Measurements from ENCODE around the gene KCNIP4.
"Not testable (repeated sequence)": the region's sequence is repeated elsewhere in the genome, so short reads cannot be mapped to it uniquely, and the experiment has no call there.

The KCNIP4 gene

GRCh38 chr4:20809812-20810211 lies 1138.8 kb downstream of the KCNIP4 start:
- Histone ChIP-seq H3K27ac (ENCODE audit: low read depth, low read length, severe bottlenecking) (no peak overlapping the region), H3K36me3 (ENCODE audit: control insufficient read depth, insufficient read depth, low read length) (no peaks in the 10 kb centered on the region), H3K9me3 (ENCODE audit: control insufficient read depth, low read length) (no peaks in the 10 kb centered on the region), H3K4me3 (ENCODE audit: extremely low read depth, insufficient read depth, low read length, poor library complexity, severe bottlenecking) (no peak overlapping the region), H3K4me1 (ENCODE audit: control insufficient read depth, insufficient read depth, low read length, poor library complexity, severe bottlenecking) (no peaks in the 10 kb centered on the region)
- 50 to 54% methylated on average over 4 of the region's 4 CpGs for WGBS, 2 experiments (ENCODE audit: insufficient coverage in 2 of 2)

GRCh38 chr4:20805716-20806115 lies 1142.9 kb downstream of the KCNIP4 start:
- no CpG with 5 or more reads among the region's 1 CpG for WGBS, 2 experiments (ENCODE audit: insufficient coverage in 2 of 2)
- H3K9me3 ChIP-seq (ENCODE audit: control insufficient read depth, low read length) = no peaks in the 10 kb centered on the region

GRCh38 chr4:20787940-20788665 lies 1160.5 kb downstream of the KCNIP4 start:
- H3K36me3 ChIP-seq (ENCODE audit: control insufficient read depth, insufficient read depth, low read length) = no peaks in the 10 kb centered on the region
- WGBS, 2 experiments (ENCODE audit: insufficient coverage in 2 of 2) = no CpG with 5 or more reads among the region's 2 CpGs

More at GRCh38 chr4:20805716-20806115, 1142.9 kb downstream of the KCNIP4 start:
- Histone ChIP-seq H3K27ac (ENCODE audit: low read depth, low read length, severe bottlenecking) (no peak overlapping the region), H3K36me3 (ENCODE audit: control insufficient read depth, insufficient read depth, low read length) (no peaks in the 10 kb centered on the region), H3K4me3 (ENCODE audit: extremely low read depth, insufficient read depth, low read length, poor library complexity, severe bottlenecking) (no peak overlapping the region), H3K4me1 (ENCODE audit: control insufficient read depth, insufficient read depth, low read length, poor library complexity, severe bottlenecking) (no peaks in the 10 kb centered on the region)

GRCh38 chr4:20783134-20783533 lies 1165.4 kb downstream of the KCNIP4 start:
- not testable (repeated sequence) for H3K36me3 ChIP-seq (ENCODE audit: control insufficient read depth, insufficient read depth, low read length); H3K4me3 ChIP-seq (ENCODE audit: extremely low read depth, insufficient read depth, low read length, poor library complexity, severe bottlenecking); H3K4me1 ChIP-seq (ENCODE audit: control insufficient read depth, insufficient read depth, low read length, poor library complexity, severe bottlenecking); H3K9me3 ChIP-seq (ENCODE audit: control insufficient read depth, low read length); H3K27ac ChIP-seq (ENCODE audit: low read depth, low read length, severe bottlenecking)
- 80% methylated on average over 1 of the region's 1 CpG; no CpG with 5 or more reads in 1 of the 2 experiments for WGBS, 2 experiments (ENCODE audit: insufficient coverage in 2 of 2)

More at GRCh38 chr4:20787940-20788665, 1160.5 kb downstream of the KCNIP4 start:
- Histone ChIP-seq H3K4me3 (ENCODE audit: extremely low read depth, insufficient read depth, low read length, poor library complexity, severe bottlenecking) (no peak overlapping the region), H3K27ac (ENCODE audit: low read depth, low read length, severe bottlenecking) (no peak overlapping the region), H3K4me1 (ENCODE audit: control insufficient read depth, insufficient read depth, low read length, poor library complexity, severe bottlenecking) (no peaks in the 10 kb centered on the region), H3K9me3 (ENCODE audit: control insufficient read depth, low read length) (peaks cover 3% of the 10 kb centered on the region)

- no peaks in the 10 kb centered on the region for H3K36me3 ChIP-seq (ENCODE audit: control insufficient read depth, insufficient read depth, low read length)
- H3K4me3 ChIP-seq (ENCODE audit: extremely low read depth, insufficient read depth, low read length, poor library complexity, severe bottlenecking) = no peak overlapping the region
- peaks cover 3% of the 10 kb centered on the region for H3K9me3 ChIP-seq (ENCODE audit: control insufficient read depth, low read length)
- H3K27ac ChIP-seq (ENCODE audit: low read depth, low read length, severe bottlenecking) = no peak overlapping the region
- H3K4me1 ChIP-seq (ENCODE audit: control insufficient read depth, insufficient read depth, low read length, poor library complexity, severe bottlenecking) = no peaks in the 10 kb centered on the region
- 89 to 100% methylated on average over 1 of the region's 1 CpG for WGBS, 2 experiments (ENCODE audit: insufficient coverage in 2 of 2)
Observed at GRCh38 chr4:20778896-20779295, 1169.7 kb downstream of the KCNIP4 start.

- H3K4me1 ChIP-seq (ENCODE audit: control insufficient read depth, insufficient read depth, low read length, poor library complexity, severe bottlenecking) = no peaks in the 10 kb centered on the region
- H3K27ac ChIP-seq (ENCODE audit: low read depth, low read length, severe bottlenecking) = no peak overlapping the region
- no peaks in the 10 kb centered on the region for H3K9me3 ChIP-seq (ENCODE audit: control insufficient read depth, low read length)
- no peaks in the 10 kb centered on the region for H3K36me3 ChIP-seq (ENCODE audit: control insufficient read depth, insufficient read depth, low read length)
- no peak overlapping the region for H3K4me3 ChIP-seq (ENCODE audit: extremely low read depth, insufficient read depth, low read length, poor library complexity, severe bottlenecking)
- WGBS, 2 experiments (ENCODE audit: insufficient coverage in 2 of 2) = 25 to 44% methylated on average over 10 to 11 of the region's 14 CpGs
Observed at GRCh38 chr4:20773144-20773997, 1175.2 kb downstream of the KCNIP4 start.

- Histone ChIP-seq H3K4me1 (ENCODE audit: control insufficient read depth, insufficient read depth, low read length, poor library complexity, severe bottlenecking) (no peaks in the 10 kb centered on the region), H3K36me3 (ENCODE audit: control insufficient read depth, insufficient read depth, low read length) (no peaks in the 10 kb centered on the region), H3K4me3 (ENCODE audit: extremely low read depth, insufficient read depth, low read length, poor library complexity, severe bottlenecking) (no peak overlapping the region), H3K9me3 (ENCODE audit: control insufficient read depth, low read length) (no peaks in the 10 kb centered on the region), H3K27ac (ENCODE audit: low read depth, low read length, severe bottlenecking) (no peak overlapping the region)
- WGBS, 2 experiments (ENCODE audit: insufficient coverage in 2 of 2) = 89 to 90% methylated on average over 5 to 12 of the region's 13 CpGs
Observed at GRCh38 chr4:20764366-20764992, 1184.1 kb downstream of the KCNIP4 start.

GRCh38 chr4:20761826-20762225 lies 1186.7 kb downstream of the KCNIP4 start:
- H3K27ac ChIP-seq (ENCODE audit: low read depth, low read length, severe bottlenecking) = no peak overlapping the region
- no peaks in the 10 kb centered on the region for H3K9me3 ChIP-seq (ENCODE audit: control insufficient read depth, low read length)
- no peak overlapping the region for H3K4me3 ChIP-seq (ENCODE audit: extremely low read depth, insufficient read depth, low read length, poor library complexity, severe bottlenecking)
- H3K4me1 ChIP-seq (ENCODE audit: control insufficient read depth, insufficient read depth, low read length, poor library complexity, severe bottlenecking) = no peaks in the 10 kb centered on the region
- H3K36me3 ChIP-seq (ENCODE audit: control insufficient read depth, insufficient read depth, low read length) = no peaks in the 10 kb centered on the region
- no CpG with 5 or more reads among the region's 1 CpG for WGBS, 2 experiments (ENCODE audit: insufficient coverage in 2 of 2)

- no peaks in the 10 kb centered on the region for H3K9me3 ChIP-seq (ENCODE audit: control insufficient read depth, low read length)
- H3K36me3 ChIP-seq (ENCODE audit: control insufficient read depth, insufficient read depth, low read length) = no peaks in the 10 kb centered on the region
- H3K4me3 ChIP-seq (ENCODE audit: extremely low read depth, insufficient read depth, low read length, poor library complexity, severe bottlenecking) = no peak overlapping the region
- no peak overlapping the region for H3K27ac ChIP-seq (ENCODE audit: low read depth, low read length, severe bottlenecking)
- H3K4me1 ChIP-seq (ENCODE audit: control insufficient read depth, insufficient read depth, low read length, poor library complexity, severe bottlenecking) = no peaks in the 10 kb centered on the region
Observed at GRCh38 chr4:20761382-20761781, 1187.2 kb downstream of the KCNIP4 start.

- no CpG with 5 or more reads among the region's 2 CpGs for WGBS, 2 experiments (ENCODE audit: insufficient coverage in 2 of 2)
- no peaks in the 10 kb centered on the region for H3K36me3 ChIP-seq (ENCODE audit: control insufficient read depth, insufficient read depth, low read length)
- H3K4me3 ChIP-seq (ENCODE audit: extremely low read depth, insufficient read depth, low read length, poor library complexity, severe bottlenecking) = no peak overlapping the region
- H3K4me1 ChIP-seq (ENCODE audit: control insufficient read depth, insufficient read depth, low read length, poor library complexity, severe bottlenecking) = no peaks in the 10 kb centered on the region
- H3K9me3 ChIP-seq (ENCODE audit: control insufficient read depth, low read length) = no peaks in the 10 kb centered on the region
- no peak overlapping the region for H3K27ac ChIP-seq (ENCODE audit: low read depth, low read length, severe bottlenecking)
Observed at GRCh38 chr4:20760053-20760452, 1188.5 kb downstream of the KCNIP4 start.

All from mesodermal cell (in vitro differentiated cells).